Activated B cell treated with CpG ODN at 0.5 μM for 24 hours (primary cell): ENCODE data around the gene GAB1. TPM values are rescaled to one million over a fixed set of nuclear protein-coding genes. Genes with fewer than 3 reads are reported as not detected.

ENCODE experiments used
- ATAC-seq: fragments of 200-7000 bp; cut with Tn5 transposase; one replicate; pipeline ENCODE4 v1.10.0; 2021; ENCODE audit warnings: low read depth, mild to moderate bottlenecking, moderate library complexity
- CTCF ChIA-PET: fragments of 350-600 bp; sonication (Branson Sonifier 250); formaldehyde crosslinking; loops from one replicate; lab custom pipeline; 2021; ENCODE audit warnings: antibody characterized with exemption; lab: Charles Lee
- POLR2A ChIA-PET: fragments of 350-600 bp; sonication (Branson Sonifier 250); formaldehyde crosslinking; loops from one replicate; lab custom pipeline; 2021; ENCODE audit warnings: antibody characterized with exemption; lab: Charles Lee
- DNase-seq: peaks from one replicate; pipeline ENCODE4 v3.0.0; 2022
- H3K27ac Mint-ChIP-seq: one replicate; pipeline ENCODE4 v1.8.0; 2020; ENCODE audit warnings: mixed read lengths
- H3K27me3 Mint-ChIP-seq: one replicate; pipeline ENCODE4 v1.8.0; 2021; ENCODE audit warnings: mixed read lengths
- H3K36me3 Mint-ChIP-seq: one replicate; pipeline ENCODE4 v1.8.0; 2021; ENCODE audit warnings: low read depth, mixed read lengths
- H3K4me1 Mint-ChIP-seq: one replicate; pipeline ENCODE4 v1.8.0; 2021; ENCODE audit warnings: mixed read lengths
- H3K4me3 Mint-ChIP-seq: one replicate; pipeline ENCODE4 v1.8.0; 2020; ENCODE audit warnings: mild to moderate bottlenecking, mixed read lengths
- H3K9me3 Mint-ChIP-seq: one replicate; pipeline ENCODE4 v1.8.0; 2020; ENCODE audit warnings: mixed read lengths
- CTCF ChIP-seq: fragments of 200-600 bp; IDR thresholded peaks from one replicate; pipeline ENCODE4 v1.8.0; 2022; ENCODE audit warnings: antibody characterized with exemption, mild to moderate bottlenecking
- intact Hi-C: fragments of 100-400 bp; cut with micrococcal nuclease; formaldehyde crosslinking; loops from one replicate; pipeline ENCODE4 v1.15.1; 2024
- total RNA-seq: library from RNA; stranded (reverse); gene quantifications from 2 replicates; pipeline ENCODE4 v1.2.3, GENCODE V29; 2022

The GAB1 gene
- total RNA-seq, 1 donor from 2014 or later: 12.0 TPM

- ChIA-PET POLR2A (interaction anchor here (0.5 to 0.6 kb wide), 2 partner anchors 13 to 24 kb away, joined by 3 to 4 read pairs; no protein-coding TSS in a partner anchor), CTCF (interaction anchor here (0.8 to 1.7 kb wide), 3 partner anchors 11 to 21 kb away, joined by 3 to 7 read pairs (median 4); no protein-coding TSS in a partner anchor)
- Mint-ChIP-seq H3K36me3 (no peaks in the 10 kb centered on the region), H3K4me1 (peaks cover 14% of the 10 kb centered on the region), H3K4me3 (no peak overlapping the region), H3K27ac (no peak overlapping the region), H3K27me3 (no peaks in the 10 kb centered on the region), H3K9me3 (no peaks in the 10 kb centered on the region)
- TF ChIP-seq CTCF: no peak
- no peak for ATAC-seq
- intact Hi-C loops: no loop called here
- no peak for DNase-seq
Observed at GRCh38 chr4:143397335-143397734, 60.7 kb downstream of the GAB1 start.

DNA sequence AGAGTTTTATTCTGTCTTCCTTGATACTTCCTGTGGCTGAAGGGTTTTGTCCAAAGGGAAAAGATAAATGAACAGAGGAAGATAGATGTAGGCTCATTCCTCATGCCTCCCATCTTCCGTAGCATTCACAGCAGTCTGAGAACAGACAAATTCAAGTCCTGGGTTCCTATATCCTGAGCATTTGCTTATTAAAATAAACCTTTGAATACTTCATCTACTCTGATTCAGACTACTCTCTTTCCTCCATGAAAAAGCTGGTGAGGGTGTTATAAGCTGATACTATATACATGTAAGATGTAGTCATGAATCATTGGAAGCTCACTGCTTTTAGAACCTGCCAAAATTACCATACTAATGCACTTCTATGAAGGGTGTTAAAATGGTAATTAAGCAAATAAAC lies 61.2 kb downstream of the GAB1 start:
- intact Hi-C loops: loop anchor here (2.0 kb wide), 1 partner anchor 61 kb away; the partner anchor contains the start of gene GAB1
- ATAC-seq (no peak), DNase-seq (no peak)
- ChIA-PET CTCF (interaction anchor here (0.8 to 1.5 kb wide), 3 partner anchors 11 to 22 kb away, joined by 3 to 6 read pairs (median 4); no protein-coding TSS in a partner anchor), POLR2A (interaction anchor here (0.5 to 0.6 kb wide), 3 partner anchors 12 to 168 kb away, joined by 3 to 4 read pairs (median 4); no protein-coding TSS in a partner anchor)
- no peak for TF ChIP-seq CTCF
- no peak overlapping the region for H3K4me3 Mint-ChIP-seq
- H3K9me3 Mint-ChIP-seq: no peaks in the 10 kb centered on the region
- H3K36me3 Mint-ChIP-seq: no peaks in the 10 kb centered on the region
- H3K27ac Mint-ChIP-seq: no peak overlapping the region
- H3K4me1 Mint-ChIP-seq: peaks cover 17% of the 10 kb centered on the region
- no peaks in the 10 kb centered on the region for H3K27me3 Mint-ChIP-seq

DNA sequence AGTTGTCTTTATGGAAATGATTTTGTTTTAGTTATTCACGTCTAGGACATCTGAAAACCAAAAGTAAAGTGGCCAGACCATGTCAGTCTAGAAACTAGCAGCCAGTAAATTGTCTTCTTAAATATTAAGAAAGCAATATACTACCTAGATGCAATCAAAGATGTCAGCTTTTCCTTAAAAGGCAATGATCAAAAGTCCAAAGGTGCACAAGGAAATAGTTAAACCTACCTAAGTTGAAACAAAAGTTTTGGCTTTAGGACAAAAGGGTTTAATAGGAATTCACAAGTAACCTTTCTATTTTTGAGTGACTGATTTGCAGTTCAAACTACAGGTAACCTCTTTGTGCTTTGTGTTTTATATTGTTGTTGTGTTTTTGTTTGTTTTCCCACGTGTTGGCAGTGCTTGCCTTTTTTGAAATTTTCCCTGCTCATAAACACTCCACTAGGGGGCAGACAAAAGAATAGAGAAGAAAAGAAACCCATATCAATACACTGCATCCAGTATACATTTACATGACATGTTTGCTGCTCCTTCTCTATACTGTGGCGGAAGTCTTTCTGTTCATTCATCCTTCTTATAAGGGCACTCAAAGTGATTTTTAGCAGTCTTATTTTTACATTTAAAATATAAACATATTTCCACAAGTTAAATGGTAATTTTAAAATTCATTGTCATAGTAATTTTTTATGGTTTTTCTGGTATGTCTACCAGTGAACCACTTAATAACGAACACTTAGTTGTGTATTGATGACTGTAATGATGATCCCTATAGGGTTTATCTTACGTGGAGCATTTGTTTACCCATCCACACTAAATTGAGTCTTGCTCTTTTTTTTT lies 62.7 kb downstream of the GAB1 start:
- peak; percentile 56 for ATAC-seq
- intact Hi-C loops: loop anchor here (1.0 to 2.0 kb wide), 4 partner anchors 22 to 114 kb away; partner anchors contain the start of genes GAB1 and SMARCA5
- no peaks in the 10 kb centered on the region for H3K9me3 Mint-ChIP-seq
- peaks cover 30% of the 10 kb centered on the region for H3K4me1 Mint-ChIP-seq
- H3K27me3 Mint-ChIP-seq: no peaks in the 10 kb centered on the region
- DNase-seq: no peak
- H3K4me3 Mint-ChIP-seq: no peak overlapping the region
- no peak for TF ChIP-seq CTCF
- ChIA-PET CTCF (interaction anchor here (0.7 to 1.4 kb wide), 2 partner anchors 23 to 1452 kb away, joined by 3 to 6 read pairs; no protein-coding TSS in a partner anchor), POLR2A (no interaction called here)
- H3K36me3 Mint-ChIP-seq: no peaks in the 10 kb centered on the region
- no peak overlapping the region for H3K27ac Mint-ChIP-seq

DNA sequence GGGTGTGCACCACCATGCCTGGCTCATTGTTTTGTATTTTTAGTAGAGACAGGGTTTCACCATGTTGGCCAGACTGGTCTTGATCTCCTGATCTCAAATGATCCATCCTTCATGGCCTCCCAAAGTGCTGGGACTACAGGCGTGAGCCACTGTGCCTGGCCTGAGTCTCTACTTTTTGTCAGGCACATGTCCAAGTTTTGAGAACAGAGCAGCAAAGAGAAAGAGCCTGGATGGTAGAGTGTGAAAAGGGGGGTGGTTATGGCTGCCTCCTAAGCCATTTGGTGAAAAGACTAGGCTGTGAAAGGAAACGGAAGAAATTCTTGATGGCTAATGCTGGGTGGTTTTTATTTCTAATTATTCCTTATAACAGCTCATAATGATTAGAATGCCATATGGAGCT lies 63.4 kb downstream of the GAB1 start:
- POLR2A ChIA-PET: no interaction called here
- no peaks in the 10 kb centered on the region for H3K9me3 Mint-ChIP-seq
- CTCF ChIA-PET: no interaction called here
- no peak for TF ChIP-seq CTCF
- H3K36me3 Mint-ChIP-seq: no peaks in the 10 kb centered on the region
- H3K27me3 Mint-ChIP-seq: no peaks in the 10 kb centered on the region
- no peak for ATAC-seq
- DNase-seq: no peak
- H3K4me3 Mint-ChIP-seq: no peak overlapping the region
- intact Hi-C loops: loop anchor here (5.0 kb wide), 1 partner anchor 213 kb away; no protein-coding TSS in a partner anchor
- peaks cover 38% of the 10 kb centered on the region for H3K4me1 Mint-ChIP-seq
- H3K27ac Mint-ChIP-seq: no peak overlapping the region
